ENCODE results near the gene PCDHB1.
"Not testable (repeated sequence)": the region's sequence is repeated elsewhere in the genome, so short reads cannot be mapped to it uniquely, and the experiment has no call there.

Gene PCDHB1

DNA sequence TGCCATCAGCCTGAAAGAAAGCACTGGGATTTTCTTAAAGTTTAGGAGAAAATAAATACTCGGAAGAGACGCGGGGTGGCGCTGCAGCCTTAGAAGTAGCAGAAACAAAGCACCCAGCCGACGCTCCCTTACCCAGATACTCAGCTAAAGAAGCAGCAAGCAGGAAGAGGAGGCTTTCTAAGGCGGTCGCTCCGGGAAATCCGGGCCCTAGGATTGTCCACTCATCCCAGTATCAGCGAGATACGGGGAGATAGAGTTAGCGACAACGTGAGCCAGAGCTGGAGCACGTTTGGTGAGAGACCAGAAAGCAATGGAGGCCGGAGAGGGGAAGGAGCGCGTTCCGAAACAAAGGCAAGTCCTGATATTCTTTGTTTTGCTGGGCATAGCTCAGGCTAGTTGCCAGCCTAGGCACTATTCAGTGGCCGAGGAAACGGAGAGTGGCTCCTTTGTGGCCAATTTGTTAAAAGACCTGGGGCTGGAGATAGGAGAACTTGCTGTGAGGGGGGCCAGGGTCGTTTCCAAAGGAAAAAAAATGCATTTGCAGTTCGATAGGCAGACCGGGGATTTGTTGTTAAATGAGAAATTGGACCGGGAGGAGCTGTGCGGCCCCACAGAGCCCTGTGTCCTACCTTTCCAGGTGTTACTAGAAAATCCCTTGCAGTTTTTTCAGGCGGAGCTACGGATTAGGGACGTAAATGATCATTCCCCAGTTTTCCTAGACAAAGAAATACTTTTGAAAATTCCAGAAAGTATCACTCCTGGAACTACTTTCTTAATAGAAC lies 43.5 kb downstream of the PCDHB1 start, which contains the start of gene PCDHB2:
Gene PCDHB2, plus strand, starts transcription at position 135 of the 782 bp plus-strand sequence. Its CDS starts 176 bp downstream, at position 311.
- peak within 1 kb of the TSS; percentile 86 for H3K4me3 ChIP-seq (ENCODE audit: low read length)
- no peaks in the 10 kb centered on the region for H3K4me1 ChIP-seq (ENCODE audit: insufficient read depth, low read length)
- no peaks in the 10 kb centered on the region; the same call in 1 of the 2 replicates for H3K36me3 ChIP-seq (ENCODE audit: insufficient read depth, low read depth, low read length)
- peak within 1 kb of the TSS; percentile 46 for H3K27ac ChIP-seq (ENCODE audit: low read length)
- no peaks in the 10 kb centered on the region for H3K27me3 ChIP-seq (ENCODE audit: insufficient read depth, low read length)
- H3K9me3 ChIP-seq (ENCODE audit: insufficient read depth, low read depth, low read length) = peaks cover 7% of the 10 kb centered on the region; the same call in 1 of the 2 replicates
- peak within 1 kb of the TSS; percentile 91 for H3K9ac ChIP-seq (ENCODE audit: low read depth, low read length)

DNA sequence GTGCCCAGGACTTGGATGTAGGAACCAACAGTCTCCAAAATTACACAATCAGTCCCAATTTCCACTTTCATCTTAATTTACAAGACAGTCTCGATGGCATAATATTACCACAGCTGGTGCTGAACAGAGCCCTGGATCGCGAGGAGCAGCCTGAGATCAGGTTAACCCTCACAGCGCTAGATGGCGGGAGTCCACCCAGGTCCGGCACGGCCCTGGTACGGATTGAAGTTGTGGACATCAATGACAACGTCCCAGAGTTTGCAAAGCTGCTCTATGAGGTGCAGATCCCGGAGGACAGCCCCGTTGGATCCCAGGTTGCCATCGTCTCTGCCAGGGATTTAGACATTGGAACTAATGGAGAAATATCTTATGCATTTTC lies 44.1 kb downstream of the PCDHB1 start:
- no peaks in the 10 kb centered on the region for H3K27me3 ChIP-seq (ENCODE audit: insufficient read depth, low read length)
- H3K36me3 ChIP-seq (ENCODE audit: insufficient read depth, low read depth, low read length) = no peaks in the 10 kb centered on the region; the same call in 1 of the 2 replicates
- H3K4me3 ChIP-seq (ENCODE audit: low read length) = peak overlapping the region; percentile 86
- H3K9me3 ChIP-seq (ENCODE audit: insufficient read depth, low read depth, low read length) = peaks cover 12% of the 10 kb centered on the region; the same call in 1 of the 2 replicates
- H3K9ac ChIP-seq (ENCODE audit: low read depth, low read length) = peak overlapping the region; percentile 91
- H3K27ac ChIP-seq (ENCODE audit: low read length) = no peak overlapping the region
- H3K4me1 ChIP-seq (ENCODE audit: insufficient read depth, low read length) = no peaks in the 10 kb centered on the region

DNA sequence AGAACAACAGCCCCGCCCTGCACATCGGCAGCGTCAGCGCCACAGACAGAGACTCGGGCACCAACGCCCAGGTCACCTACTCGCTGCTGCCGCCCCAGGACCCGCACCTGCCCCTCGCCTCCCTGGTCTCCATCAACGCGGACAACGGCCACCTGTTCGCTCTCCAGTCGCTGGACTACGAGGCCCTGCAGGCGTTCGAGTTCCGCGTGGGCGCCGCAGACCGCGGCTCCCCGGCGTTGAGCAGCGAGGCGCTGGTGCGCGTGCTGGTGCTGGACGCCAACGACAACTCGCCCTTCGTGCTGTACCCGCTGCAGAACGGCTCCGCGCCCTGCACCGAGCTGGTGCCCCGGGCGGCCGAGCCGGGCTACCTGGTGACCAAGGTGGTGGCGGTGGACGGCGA lies 45.0 kb downstream of the PCDHB1 start:
- H3K27me3 ChIP-seq (ENCODE audit: insufficient read depth, low read length); H3K4me3 ChIP-seq (ENCODE audit: low read length); H3K4me1 ChIP-seq (ENCODE audit: insufficient read depth, low read length); H3K9ac ChIP-seq (ENCODE audit: low read depth, low read length); H3K36me3 ChIP-seq (ENCODE audit: insufficient read depth, low read depth, low read length); H3K27ac ChIP-seq (ENCODE audit: low read length): not testable (repeated sequence)
- peaks cover 20% of the 10 kb centered on the region for H3K9me3 ChIP-seq (ENCODE audit: insufficient read depth, low read depth, low read length)

DNA sequence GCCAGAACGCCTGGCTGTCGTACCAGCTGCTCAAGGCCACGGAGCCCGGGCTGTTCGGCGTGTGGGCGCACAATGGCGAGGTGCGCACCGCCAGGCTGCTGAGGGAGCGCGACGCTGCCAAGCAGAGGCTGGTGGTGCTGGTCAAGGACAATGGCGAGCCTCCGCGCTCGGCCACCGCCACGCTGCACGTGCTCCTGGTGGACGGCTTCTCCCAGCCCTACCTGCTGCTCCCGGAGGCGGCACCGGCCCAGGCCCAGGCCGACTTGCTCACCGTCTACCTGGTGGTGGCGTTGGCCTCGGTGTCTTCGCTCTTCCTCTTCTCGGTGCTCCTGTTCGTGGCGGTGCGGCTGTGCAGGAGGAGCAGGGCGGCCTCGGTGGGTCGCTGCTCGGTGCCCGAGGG lies 45.4 kb downstream of the PCDHB1 start:
- H3K9me3 ChIP-seq (ENCODE audit: insufficient read depth, low read depth, low read length) = peaks cover 24% of the 10 kb centered on the region
- H3K36me3 ChIP-seq (ENCODE audit: insufficient read depth, low read depth, low read length); H3K4me3 ChIP-seq (ENCODE audit: low read length); H3K9ac ChIP-seq (ENCODE audit: low read depth, low read length); H3K27ac ChIP-seq (ENCODE audit: low read length); H3K4me1 ChIP-seq (ENCODE audit: insufficient read depth, low read length); H3K27me3 ChIP-seq (ENCODE audit: insufficient read depth, low read length): not testable (repeated sequence)

DNA sequence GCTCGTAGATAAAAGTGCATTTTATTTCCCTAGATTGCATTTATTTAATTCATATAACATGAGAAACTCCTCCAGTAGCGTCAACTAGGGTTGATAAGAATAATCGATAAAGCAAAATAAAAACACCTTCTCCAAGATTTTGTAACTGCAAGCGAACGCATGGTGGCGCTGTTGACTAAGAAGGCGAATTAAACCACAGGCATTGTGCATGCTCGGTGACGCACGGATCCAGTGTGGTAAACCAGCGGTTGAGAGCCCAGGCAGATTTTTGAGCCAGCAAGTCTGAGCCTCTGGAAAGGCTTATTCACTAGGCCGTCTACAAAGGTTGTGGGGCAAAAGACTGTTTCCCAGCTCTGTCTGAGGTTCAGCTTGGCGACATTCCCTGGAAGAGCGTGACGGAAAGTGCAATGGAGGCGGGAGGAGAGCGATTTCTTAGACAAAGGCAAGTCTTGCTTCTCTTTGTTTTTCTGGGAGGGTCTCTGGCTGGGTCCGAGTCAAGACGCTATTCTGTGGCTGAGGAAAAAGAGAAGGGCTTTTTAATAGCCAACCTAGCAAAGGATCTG lies 49.1 kb downstream of the PCDHB1 start, which contains the start of gene PCDHB3:
Gene PCDHB3, plus strand, starts transcription at position 231 of the 563 bp plus-strand sequence. Its CDS starts 177 bp downstream, at position 408.
- no peak within 1 kb of the TSS for H3K27ac ChIP-seq (ENCODE audit: low read length)
- peak within 1 kb of the TSS; percentile 50; the same call in 1 of the 2 replicates for H3K9ac ChIP-seq (ENCODE audit: low read depth, low read length)
- H3K4me1 ChIP-seq (ENCODE audit: insufficient read depth, low read length) = no peaks in the 10 kb centered on the region
- H3K27me3 ChIP-seq (ENCODE audit: insufficient read depth, low read length) = no peaks in the 10 kb centered on the region
- H3K36me3 ChIP-seq (ENCODE audit: insufficient read depth, low read depth, low read length) = peaks cover 11% of the 10 kb centered on the region; the same call in 1 of the 2 replicates
- peak within 1 kb of the TSS; percentile 45; the same call in 1 of the 2 replicates for H3K4me3 ChIP-seq (ENCODE audit: low read length)
- peaks cover 28% of the 10 kb centered on the region for H3K9me3 ChIP-seq (ENCODE audit: insufficient read depth, low read depth, low read length)

DNA sequence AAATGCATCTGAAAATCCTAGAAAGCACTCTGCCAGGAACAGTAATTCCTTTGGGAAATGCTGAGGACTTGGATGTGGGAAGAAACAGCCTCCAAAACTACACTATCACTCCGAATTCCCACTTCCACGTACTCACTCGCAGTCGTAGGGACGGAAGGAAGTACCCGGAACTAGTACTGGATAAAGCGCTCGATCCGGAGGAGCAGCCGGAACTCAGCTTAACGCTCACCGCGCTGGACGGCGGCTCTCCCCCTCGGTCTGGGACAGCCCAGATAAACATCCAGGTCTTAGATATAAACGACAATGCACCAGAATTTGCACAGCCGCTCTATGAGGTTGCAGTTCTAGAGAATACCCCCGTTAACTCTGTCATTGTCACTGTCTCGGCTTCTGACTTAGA lies 49.9 kb downstream of the PCDHB1 start:
- peak overlapping the region; percentile 45; the same call in 1 of the 2 replicates for H3K4me3 ChIP-seq (ENCODE audit: low read length)

DNA sequence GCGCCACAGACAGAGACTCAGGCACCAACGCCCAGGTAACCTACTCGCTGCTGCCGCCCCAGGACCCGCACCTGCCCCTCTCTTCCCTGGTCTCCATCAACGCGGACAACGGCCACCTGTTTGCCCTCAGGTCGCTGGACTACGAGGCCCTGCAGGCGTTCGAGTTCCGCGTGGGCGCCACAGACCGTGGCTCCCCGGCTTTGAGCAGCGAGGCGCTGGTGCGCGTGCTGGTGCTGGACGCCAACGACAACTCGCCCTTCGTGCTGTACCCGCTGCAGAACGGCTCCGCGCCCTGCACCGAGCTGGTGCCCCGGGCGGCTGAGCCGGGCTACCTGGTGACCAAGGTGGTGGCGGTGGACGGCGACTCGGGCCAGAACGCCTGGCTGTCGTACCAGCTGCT lies 50.9 kb downstream of the PCDHB1 start:
- H3K27me3 ChIP-seq (ENCODE audit: insufficient read depth, low read length); H3K4me1 ChIP-seq (ENCODE audit: insufficient read depth, low read length); H3K4me3 ChIP-seq (ENCODE audit: low read length); H3K27ac ChIP-seq (ENCODE audit: low read length); H3K9ac ChIP-seq (ENCODE audit: low read depth, low read length): not testable (repeated sequence)
- H3K9me3 ChIP-seq (ENCODE audit: insufficient read depth, low read depth, low read length) = peaks cover 27% of the 10 kb centered on the region
- peaks cover 11% of the 10 kb centered on the region; the same call in 1 of the 2 replicates for H3K36me3 ChIP-seq (ENCODE audit: insufficient read depth, low read depth, low read length)

More for the DNA sequence above, 49.9 kb downstream of the PCDHB1 start:
- Histone ChIP-seq H3K27ac (ENCODE audit: low read length) (no peak overlapping the region), H3K36me3 (ENCODE audit: insufficient read depth, low read depth, low read length) (peaks cover 11% of the 10 kb centered on the region; the same call in 1 of the 2 replicates), H3K9me3 (ENCODE audit: insufficient read depth, low read depth, low read length) (peaks cover 27% of the 10 kb centered on the region), H3K9ac (ENCODE audit: low read depth, low read length) (no peak overlapping the region; the same call in 1 of the 2 replicates), H3K27me3 (ENCODE audit: insufficient read depth, low read length) (no peaks in the 10 kb centered on the region), H3K4me1 (ENCODE audit: insufficient read depth, low read length) (no peaks in the 10 kb centered on the region)

DNA sequence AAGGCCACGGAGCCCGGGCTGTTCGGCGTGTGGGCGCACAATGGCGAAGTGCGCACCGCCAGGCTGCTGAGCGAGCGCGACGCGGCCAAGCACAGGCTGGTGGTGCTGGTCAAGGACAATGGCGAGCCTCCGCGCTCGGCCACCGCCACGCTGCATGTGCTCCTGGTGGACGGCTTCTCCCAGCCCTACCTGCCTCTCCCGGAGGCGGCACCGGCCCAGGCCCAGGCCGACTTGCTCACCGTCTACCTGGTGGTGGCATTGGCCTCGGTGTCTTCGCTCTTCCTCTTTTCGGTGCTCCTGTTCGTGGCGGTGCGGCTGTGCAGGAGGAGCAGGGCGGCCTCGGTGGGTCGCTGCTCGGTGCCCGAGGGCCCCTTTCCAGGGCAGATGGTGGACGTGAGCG lies 51.3 kb downstream of the PCDHB1 start:
- peaks cover 11% of the 10 kb centered on the region; the same call in 1 of the 2 replicates for H3K36me3 ChIP-seq (ENCODE audit: insufficient read depth, low read depth, low read length)
- not testable (repeated sequence) for H3K27me3 ChIP-seq (ENCODE audit: insufficient read depth, low read length); H3K4me1 ChIP-seq (ENCODE audit: insufficient read depth, low read length); H3K9ac ChIP-seq (ENCODE audit: low read depth, low read length); H3K27ac ChIP-seq (ENCODE audit: low read length); H3K4me3 ChIP-seq (ENCODE audit: low read length)
- H3K9me3 ChIP-seq (ENCODE audit: insufficient read depth, low read depth, low read length) = peaks cover 27% of the 10 kb centered on the region

DNA sequence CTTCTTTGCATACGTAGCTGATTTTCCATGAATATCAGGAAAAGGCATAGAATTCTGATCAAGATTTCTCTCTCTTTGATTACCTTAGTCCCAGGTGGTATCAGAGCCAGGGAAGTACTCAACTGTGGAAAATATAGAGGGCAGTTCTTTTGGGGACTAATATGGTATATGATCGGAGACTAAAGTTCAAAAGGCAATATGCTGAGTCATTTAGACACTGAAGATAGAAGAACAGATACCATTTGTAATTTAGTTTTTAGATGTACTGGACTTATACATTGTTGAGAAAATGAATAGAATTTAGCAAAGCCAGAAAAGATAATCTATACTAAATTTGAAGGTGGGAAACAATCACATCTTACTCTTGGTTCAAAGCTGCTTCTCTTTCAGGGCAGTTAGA lies 54.2 kb downstream of the PCDHB1 start:
- Histone ChIP-seq H3K36me3 (ENCODE audit: insufficient read depth, low read depth, low read length) (0 out of 2 replicates have a peak, but pooled peaks cover 11% of the 10 kb centered on the region), H3K27ac (ENCODE audit: low read length) (no peak overlapping the region), H3K4me1 (ENCODE audit: insufficient read depth, low read length) (no peaks in the 10 kb centered on the region), H3K4me3 (ENCODE audit: low read length) (no peak overlapping the region), H3K9ac (ENCODE audit: low read depth, low read length) (no peak overlapping the region), H3K9me3 (ENCODE audit: insufficient read depth, low read depth, low read length) (peaks cover 36% of the 10 kb centered on the region), H3K27me3 (ENCODE audit: insufficient read depth, low read length) (no peaks in the 10 kb centered on the region)
